G401.6 (cell line): ENCODE data around the gene LRRC4C.

Experiments
- FAIRE-seq: peaks from 2 replicates; lab custom pipeline; 2012; peaks lifted over from hg19 to GRCh38; lab: Jason Lieb, UNC

Gene LRRC4C

DNA sequence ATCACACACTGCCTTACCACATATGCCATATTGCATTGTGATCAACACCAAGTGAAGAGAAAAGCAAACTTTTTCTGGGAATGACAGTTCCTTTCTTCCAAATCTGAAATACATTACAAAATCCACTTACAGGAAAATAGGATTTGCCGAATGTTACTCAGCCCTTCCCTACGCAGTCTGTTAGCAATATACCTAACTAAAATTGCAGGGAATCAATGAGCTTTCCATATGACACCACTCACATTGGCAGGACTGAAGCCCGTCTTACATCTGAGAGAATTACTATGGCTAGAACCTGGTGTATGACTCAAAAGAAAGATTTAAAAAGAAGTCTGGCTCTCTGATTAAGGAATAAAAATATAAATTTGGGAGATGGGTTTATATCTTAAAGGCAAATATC, 136.0 kb downstream of the LRRC4C start:
- no peak for FAIRE-seq

DNA sequence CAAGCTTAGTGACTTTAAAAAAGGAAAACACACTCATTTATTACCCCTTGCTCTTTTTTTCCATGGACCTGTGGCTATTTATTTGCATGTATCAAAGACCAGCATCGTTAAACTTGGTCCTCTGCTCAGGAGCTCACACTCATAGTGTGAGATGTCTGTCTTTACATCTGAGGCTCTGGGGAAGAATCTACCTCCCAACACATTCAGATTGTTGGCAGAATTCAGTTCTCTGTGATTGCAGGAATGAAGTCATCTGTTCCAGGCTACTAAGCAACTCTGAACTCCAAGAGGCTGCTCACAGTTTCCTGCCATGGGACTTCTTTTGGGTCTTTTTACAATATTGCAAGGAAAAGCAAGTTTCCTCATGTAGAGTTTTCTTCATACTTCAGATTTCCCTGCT, 138.8 kb downstream of the LRRC4C start:
- FAIRE-seq: no peak

DNA sequence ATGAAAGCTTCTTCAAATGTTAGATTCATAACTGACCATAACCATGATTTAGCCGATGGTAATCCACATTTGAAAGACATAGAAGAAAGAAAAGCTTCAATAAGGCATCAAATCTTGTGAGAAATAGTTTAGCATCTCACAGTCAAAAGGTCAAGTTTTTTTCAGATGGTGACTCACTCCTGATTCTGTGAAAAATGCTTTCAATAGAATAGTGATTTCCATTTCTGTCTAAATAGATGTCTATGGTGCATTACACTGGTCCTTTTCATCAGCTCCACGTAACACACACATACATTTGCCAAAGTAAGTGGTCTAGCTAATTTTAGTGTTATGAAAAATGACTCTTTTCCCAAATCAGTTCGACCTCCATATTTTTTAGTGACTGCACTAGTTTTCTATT, 139.2 kb downstream of the LRRC4C start:
- FAIRE-seq: no peak

DNA sequence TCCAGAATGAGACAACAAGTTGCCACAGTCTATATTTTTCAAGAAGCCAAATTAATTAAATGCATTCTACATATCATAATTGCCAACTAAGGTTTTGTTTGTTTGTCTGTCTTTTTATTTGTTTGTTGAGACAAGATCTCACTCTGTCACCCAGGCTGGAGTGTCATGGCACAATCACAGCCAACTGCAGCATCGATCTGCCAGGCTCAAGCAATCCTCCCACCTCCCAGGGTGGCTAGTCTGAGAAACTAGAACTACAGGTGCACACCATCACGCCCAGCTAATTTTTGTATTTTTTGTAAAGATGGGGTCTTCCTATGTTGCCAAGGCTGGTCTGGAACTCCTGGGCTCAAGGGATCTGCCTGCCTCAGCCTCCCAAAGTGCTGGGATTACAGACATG, 140.0 kb downstream of the LRRC4C start:
- no peak for FAIRE-seq

DNA sequence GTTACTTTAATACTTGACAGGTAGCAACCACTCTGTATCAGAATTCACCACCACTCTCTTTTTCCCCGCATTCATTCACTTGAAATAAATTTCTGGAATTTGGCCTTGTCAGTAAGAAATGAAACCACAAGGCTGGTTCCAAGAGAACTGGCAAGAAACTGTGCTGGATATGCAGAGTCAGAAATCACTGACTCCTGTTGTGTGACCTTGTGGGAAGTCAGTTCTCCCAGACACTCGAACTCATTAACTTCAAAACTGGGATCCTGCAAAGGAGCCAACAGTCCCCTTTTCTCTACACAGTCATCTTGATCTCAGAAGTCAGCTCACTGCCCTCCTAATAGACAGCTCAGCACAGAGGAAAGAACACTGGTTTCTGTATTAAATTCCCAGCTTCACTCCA, 142.7 kb downstream of the LRRC4C start:
- no peak for FAIRE-seq

DNA sequence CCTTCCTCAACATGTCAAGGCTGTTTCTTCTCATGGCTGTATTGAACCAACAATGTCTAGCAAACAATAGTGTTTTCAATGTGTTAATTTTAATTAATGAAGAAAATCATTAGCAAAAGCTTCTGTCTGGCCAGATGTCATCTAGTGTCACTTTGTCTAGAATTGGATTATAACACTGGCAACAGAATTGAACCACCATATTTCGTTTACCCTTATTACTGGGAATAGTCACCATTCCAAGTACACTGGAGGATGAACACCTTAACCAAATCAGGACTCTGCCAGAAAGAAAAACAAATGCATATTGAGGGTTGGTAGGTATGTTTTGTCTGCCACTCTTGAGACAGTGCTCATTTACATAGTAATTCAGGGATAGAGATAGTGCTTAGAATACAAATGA, 146.2 kb downstream of the LRRC4C start:
- no peak for FAIRE-seq

DNA sequence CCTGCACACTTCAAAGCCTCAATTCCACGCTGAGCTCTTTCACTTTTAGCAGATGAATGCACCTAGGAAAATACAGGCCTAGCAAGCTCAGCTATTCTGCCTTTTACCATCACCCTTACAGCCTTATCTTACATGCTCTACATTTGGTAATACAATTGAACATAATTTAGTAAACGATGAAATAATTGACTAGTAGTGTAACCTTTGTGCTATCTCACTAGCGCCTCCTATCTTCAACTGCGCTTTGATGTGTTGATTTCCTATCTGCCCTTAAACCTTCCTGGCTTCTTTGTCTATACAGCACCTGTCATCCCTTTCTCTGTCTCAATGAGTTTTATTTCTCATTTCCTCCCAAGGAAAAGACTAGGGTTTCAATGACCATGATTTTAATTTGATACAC, 149.7 kb downstream of the LRRC4C start:
- FAIRE-seq: no peak

DNA sequence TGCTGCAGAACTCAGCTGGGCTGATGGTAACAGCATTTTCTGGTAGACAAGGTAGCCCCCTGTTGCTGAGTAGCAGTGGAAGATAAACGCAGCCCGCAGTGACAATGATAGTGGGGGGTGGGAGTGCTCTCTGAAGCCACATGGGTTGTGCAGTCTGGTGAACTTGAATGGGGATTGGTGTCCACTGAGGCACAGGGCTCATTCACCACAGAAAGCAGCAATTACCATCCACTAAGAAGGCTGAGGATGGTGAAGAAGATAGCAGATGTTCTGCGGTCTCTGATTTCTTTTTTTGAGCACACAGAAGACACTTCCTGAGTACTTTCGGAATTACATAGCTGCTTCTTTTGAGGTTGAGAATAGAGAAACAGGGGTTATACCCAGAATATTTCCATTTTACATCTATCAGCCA, 150.3 kb downstream of the LRRC4C start:
- no peak for FAIRE-seq

DNA sequence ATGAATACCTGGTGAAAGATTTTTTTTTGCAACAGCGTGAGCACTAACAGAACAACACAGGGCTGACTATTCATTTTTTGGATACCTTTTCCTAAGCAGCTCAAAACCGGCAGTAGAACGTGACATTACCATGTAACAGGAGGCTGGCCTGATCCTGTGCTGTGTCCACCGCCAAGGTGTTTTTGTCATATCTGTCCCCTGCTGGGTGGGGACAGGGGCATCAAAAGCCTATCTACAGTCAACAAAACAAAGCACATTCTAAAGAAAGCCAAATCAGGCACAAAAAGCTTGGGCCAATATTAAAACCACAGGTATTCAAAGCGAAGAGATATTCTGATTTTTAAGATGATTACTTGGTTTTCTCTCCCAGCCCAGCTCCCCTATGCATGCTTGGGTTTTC, 151.2 kb downstream of the LRRC4C start:
- no peak for FAIRE-seq

DNA sequence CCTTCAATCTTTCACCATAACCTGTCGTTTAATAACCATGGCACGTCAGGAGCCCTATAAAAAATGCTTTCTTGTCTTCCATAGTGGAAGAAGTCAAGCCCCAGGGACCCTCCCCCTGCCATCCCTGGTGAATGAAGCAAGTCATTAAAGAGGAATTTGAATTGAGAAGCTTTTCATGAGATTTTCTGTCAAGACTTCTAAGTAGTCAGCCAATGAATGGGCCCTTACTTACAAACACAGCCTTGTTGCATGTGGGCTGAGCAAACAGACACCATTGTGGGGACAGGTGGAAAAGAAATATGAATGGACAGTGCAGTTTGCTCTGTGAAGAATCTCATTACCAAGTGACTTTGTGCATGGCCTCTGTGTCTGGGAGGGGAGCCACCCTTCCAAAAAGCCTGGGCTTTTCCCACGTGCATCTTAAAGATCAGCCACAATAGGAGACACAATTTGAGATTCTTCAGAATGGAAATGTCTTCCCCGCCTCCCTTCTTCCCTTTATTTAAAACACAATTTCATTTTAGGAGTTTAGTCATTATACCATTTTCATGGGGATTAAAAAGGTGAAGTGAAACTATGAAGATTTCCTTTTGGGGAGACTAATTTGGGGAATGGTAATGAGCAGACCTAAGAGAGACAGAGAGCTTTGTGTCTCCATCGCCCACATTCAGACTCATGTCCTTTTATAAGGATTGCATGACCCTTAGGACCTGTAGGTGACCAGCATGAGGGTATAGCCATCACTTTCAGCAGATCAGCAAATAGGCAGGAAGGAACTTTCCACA, 152.0 kb downstream of the LRRC4C start:
- no peak for FAIRE-seq

DNA sequence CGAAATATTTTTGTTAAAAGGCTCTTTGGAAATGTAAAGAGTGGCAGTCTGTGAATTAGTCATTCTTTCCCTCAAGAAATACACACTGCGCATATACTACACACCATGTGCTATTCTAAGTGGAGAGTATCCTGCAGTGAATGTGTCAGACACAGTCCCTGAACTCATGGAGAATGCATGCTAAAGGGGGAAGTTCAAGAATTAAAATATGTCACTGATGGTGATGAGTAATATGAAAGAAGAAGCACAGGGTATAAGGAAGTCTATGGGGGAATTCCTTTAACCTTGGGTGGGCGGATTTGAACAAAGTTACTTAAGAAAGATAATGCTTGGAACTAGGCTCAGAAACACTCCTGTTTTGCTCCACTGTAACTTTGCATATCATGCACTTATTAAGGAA, 153.0 kb downstream of the LRRC4C start:
- FAIRE-seq: no peak

DNA sequence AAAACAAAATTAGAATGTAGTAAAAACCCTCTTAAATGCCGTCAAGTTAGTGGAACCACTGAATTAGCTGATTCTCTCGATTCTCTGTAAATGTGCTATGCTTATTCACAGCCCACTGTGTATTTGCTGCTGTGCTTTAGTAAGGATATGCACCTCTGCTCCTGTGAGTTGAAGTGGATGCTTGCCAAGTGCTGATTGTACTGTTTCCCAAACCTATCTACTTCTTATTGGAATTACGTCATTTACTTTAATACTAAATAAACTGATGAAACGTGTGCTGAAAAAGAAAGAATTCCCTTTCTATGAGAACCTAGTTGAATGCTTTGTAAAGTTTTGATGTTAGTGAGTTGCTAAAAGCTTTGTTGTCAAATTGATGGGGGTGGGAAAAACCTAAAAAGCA, 158.4 kb downstream of the LRRC4C start:
- no peak for FAIRE-seq

DNA sequence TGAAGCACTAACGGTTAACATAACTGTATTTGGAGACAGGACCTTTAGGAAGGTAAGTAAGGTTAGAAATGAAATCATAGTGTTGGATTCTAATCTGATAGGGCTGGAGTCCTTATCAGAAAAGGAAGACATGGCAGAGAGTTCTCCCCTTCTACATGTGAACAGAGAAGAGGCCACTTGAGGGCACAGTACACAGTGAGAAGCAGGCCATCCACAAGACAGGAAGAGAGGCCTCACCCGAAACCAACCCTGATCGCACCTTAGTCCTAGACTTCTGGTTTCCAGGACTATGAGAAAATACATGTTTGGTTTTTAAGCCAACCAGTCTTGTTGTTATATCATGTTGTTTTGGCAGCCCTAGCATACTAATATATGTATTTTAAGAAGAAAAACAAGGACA, 170.0 kb downstream of the LRRC4C start:
- no peak for FAIRE-seq

DNA sequence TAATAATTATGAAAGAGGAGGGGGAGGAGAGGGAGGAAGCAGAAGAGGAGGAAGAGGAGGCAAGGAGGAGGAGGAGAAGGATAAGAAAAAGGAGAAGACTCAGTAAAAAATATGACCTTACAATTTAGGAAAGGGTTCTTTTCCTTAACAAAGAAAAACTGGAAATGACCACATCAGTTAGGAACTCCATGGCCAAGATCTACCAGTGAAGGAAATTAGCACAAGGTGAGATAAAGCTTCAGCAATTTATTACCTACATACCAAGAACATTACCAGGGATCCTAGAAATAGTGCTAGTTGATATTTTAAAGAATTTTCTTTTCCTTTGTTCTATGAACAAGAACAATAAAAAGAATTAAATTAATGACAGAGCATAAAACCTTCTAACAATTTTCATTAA, 172.7 kb downstream of the LRRC4C start:
- no peak for FAIRE-seq

DNA sequence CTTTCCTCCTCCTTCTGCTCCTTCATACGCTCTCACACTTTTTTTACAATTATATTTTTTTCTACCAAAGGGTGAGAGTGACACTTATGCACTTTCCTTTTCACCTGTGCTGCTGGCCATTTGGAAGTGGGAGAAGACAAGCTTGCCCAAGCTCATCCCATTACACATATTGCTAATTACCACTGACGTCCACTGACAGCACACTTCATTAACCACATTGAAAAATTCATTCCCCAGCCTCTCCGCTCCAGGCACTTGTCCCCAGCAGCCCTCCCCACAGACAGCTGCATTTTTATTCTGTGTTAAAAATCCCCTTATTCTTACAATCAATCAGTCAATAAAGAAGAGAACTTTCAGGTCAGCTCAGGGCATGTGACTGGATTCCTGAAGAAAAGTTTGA, 175.1 kb downstream of the LRRC4C start:
- no peak for FAIRE-seq

DNA sequence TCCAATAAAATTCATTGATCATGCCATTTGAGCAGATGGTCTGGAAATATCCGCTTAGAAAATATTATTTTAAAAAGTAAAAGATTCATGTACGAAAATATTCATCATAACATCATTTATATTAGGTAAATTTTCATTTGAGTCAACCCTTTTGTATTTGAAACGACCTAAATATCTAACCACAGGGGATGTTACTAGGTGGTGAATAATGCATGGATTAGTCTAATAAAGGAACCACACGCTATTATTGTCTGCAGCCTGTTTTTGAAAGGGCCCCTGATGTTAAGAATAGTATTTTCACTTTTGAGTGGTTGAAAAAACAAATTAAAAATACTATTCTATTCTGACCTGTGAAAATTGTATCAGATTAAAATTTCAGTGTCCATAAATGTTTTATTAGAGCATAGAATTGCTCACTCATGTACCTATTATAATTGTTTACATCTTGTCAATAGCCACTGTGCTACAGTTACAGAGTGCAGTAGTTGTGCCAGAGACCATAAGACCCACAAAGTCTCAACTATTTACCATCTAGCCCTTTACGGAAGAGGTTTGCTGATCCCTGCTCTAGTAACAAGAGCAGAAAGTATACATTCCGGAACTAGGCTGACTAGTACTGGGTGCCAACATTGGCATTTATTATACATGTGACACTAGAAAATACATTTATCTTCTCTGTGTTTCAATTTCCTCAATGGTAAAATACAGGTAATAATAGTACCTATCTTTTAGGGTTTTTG, 176.1 kb downstream of the LRRC4C start:
- no peak for FAIRE-seq

DNA sequence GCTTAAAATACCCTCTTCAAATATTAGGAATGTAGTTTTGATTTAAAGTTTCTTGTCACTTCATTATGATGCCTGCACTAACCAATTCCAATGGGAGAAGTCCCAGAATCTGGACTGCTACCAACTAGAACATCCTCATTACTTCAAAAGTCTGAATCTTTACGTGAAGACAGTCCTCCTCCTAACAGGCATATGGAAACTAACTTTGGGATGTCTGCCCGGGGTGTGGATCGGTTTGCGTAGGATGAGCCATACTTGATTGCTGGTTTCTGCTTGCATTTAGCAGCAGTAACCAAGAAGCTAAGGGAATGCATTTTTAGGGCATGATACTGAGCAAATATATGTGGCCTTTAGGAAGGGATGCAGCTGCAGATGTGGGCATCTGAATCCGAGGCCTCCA, 177.1 kb downstream of the LRRC4C start:
- FAIRE-seq: no peak

DNA sequence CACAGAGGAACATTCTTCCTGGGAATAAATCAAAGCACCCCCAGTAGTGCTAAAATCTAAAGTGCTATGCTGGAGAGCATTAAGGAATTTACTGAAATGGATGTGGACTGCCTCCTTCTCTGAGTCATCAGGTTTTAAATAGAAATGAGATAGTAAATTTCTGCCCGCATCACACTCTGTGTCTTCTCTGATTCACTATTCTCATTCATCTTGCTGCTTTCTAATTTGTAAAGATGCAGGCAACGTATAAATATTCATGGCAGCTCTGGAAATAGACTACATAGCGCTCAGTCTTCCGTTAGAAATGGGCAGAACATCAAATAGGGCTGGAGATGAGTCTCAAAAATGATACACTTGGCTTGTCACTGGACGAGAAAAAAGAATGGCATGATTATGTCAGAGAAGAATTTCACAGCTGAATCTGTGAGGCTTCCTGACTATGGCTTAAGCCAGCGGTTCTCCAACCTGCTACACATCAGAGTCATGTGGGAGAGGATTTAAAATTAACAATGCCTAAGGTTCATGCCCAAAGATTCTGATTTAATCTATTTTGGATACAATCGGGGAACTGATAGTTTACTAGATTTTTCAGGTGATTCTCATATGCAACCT, 178.2 kb downstream of the LRRC4C start:
- FAIRE-seq: no peak

DNA sequence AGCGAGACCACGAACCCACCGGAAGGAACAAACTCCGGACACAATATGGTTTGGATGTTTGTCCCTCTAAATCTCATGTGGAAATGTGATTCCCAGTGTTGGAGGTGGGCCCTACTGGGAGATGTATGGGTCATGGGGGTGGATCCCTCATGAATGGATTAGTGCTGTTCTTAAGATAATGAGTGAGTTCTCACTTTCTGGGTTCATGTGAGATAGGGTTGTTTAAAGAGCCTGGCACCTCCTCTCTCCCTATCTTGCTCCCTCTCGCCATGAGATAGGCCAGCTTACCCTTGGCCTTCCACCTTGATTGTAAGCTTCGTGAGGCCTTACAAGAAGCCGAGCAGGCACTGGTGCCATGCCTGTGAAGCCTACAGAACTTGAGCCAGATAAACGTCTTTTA, 184.6 kb downstream of the LRRC4C start:
- FAIRE-seq: no peak

DNA sequence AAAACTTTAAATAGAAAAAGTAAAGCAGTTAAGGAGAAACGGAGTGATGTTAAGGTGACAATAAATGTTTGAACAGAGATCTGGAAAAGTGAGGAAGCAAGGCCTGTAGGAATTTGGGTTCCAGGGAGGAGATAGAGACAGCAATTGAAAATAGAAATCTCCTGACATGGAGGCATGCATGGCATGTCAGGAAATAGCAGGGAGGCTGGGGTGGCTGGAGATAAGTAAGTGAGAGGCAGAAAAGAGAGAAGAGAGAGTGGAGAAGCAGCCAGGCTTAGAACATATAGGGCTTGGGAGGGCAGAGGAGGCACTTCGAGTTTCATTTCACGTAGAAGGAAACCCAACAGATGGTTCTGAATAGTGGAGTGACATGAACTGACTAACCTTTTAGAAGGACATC, 185.5 kb downstream of the LRRC4C start:
- FAIRE-seq: no peak

DNA sequence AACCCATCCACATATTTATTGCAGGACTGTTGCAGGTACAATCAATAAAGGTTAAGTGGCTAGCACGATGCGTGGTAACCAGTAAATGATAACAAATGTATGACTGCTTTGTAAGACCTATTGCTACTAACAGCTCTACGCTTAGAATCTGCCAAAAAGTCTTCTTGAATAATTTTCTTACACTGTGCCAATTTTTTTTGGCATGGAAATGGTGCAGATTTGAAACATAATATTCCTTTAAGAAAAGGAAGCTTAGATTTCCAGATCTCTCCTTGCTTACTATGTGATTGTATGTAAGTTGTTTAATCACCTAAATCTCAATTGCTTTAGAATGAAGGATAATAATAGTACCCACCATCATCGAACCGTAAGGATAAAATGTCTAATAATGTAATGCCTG, 192.0 kb downstream of the LRRC4C start:
- FAIRE-seq: no peak

DNA sequence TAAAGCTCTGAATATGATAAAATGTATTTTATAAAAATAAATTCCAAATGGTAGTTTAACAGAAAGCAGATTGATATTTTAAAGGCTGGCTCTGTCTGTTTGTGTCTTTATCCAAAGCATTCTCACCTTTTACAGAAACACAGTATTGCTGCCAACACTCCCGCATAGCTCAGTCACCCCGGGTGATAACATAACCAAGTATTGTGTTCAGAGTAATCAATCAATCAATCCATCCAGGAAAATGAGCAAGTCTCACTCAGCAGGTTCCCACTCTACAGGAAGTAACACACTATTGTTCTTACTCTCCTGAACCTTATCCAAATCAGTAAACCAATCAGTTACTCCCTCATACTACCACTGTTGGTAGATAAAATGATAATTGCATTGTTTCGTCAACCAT, 203.4 kb downstream of the LRRC4C start:
- FAIRE-seq: no peak

DNA sequence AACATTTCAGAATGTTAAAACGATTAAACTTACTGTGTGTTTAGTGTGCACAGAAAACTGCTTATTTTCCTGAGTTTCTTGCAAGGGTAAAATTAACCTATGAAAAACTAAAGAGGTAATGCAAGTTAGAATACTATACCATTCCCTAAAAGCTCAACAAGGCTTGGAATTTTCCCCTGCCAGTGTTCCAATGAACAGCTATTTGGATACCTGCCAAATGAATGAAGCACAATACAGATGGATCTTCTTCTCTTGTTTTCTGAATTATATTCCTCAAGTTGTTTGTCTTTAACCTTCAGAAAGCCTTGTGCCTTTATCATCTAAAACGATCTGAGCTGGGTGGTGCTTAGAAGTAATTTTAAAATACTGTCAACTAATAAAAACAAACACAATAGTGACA, 204.5 kb downstream of the LRRC4C start:
- FAIRE-seq: no peak
